Activated CD4-positive, alpha-beta T cell treated with anti-CD3 and anti-CD28 coated beads, Interleukin-2, amount 50 U/mL, for 24 hours (primary cell): ENCODE results near the gene ZNF155.
"Not testable (repeated sequence)": the region's sequence is repeated elsewhere in the genome, so short reads cannot be mapped to it uniquely, and the experiment has no call there.

ENCODE experiments used
- DNase-seq, 2 donors: peaks; one replicate each; pipeline ENCODE4 v3.0.0-alpha.2; 2020; ENCODE audit warnings: low read depth in 1 of 2, low spot score in 1 of 2

ZNF155 gene

GRCh38 chr19:43983912-43984686 lies at the start of gene ZNF155:
TSS of gene ZNF155 (plus strand) at chr19:43984188. CDS start at chr19:43988544, 4,356 bp downstream.
- DNase-seq, result peak; percentile 50 to 71

GRCh38 chr19:43934985-43935708 lies 48.8 kb upstream of the ZNF155 start, which contains the start of gene ZNF45:
TSS of gene ZNF45 (minus strand) at chr19:43935282. CDS start at chr19:43922185, 13,097 bp downstream.
- peak; percentile 66 to 85 for DNase-seq

- no peak for DNase-seq
These were observed 47.8 kb upstream of the ZNF155 start for GRCh38 chr19:43936188-43936587.

GRCh38 chr19:43939557-43940260 lies 44.3 kb upstream of the ZNF155 start:
- DNase-seq, result no peak

GRCh38 chr19:43940719-43941118 lies 43.3 kb upstream of the ZNF155 start:
- DNase-seq, result no peak

- DNase-seq, result no peak
These were observed 42.8 kb upstream of the ZNF155 start for GRCh38 chr19:43941209-43941608.

GRCh38 chr19:43947412-43947811 lies 36.6 kb upstream of the ZNF155 start:
- DNase-seq, result not testable (repeated sequence)

- DNase-seq, result not testable (repeated sequence)
These were observed 34.2 kb upstream of the ZNF155 start for GRCh38 chr19:43949803-43950202.

- DNase-seq, result peak; percentile 30 to 56
These were observed 32.9 kb upstream of the ZNF155 start, which contains the start of gene ZNF221 for GRCh38 chr19:43950834-43951645. TSS of gene ZNF221 (plus strand) at chr19:43951228. CDS start at chr19:43962727, 11,499 bp downstream.

GRCh38 chr19:43956827-43957226 lies 27.2 kb upstream of the ZNF155 start:
- DNase-seq, result no peak

- no peak for DNase-seq
These were observed 26.1 kb upstream of the ZNF155 start for GRCh38 chr19:43957891-43958290.

- no peak for DNase-seq
These were observed 23.6 kb upstream of the ZNF155 start for GRCh38 chr19:43960411-43960810.

GRCh38 chr19:43966079-43966694 lies 17.8 kb upstream of the ZNF155 start:
- DNase-seq, result no peak

GRCh38 chr19:43976732-43977131 lies 7.3 kb upstream of the ZNF155 start:
- DNase-seq, result no peak

GRCh38 chr19:43983544-43983911 lies 460 bp upstream of the ZNF155 start:
- DNase-seq, result no peak

- DNase-seq, result no peak
These were observed 656 bp downstream of the ZNF155 start for GRCh38 chr19:43984687-43985000.

GRCh38 chr19:43997631-43998290 lies 13.8 kb downstream of the ZNF155 start:
- DNase-seq, result no peak

- DNase-seq, result no peak
These were observed 18.2 kb downstream of the ZNF155 start for GRCh38 chr19:44002212-44002565.

- peak; percentile 42 to 84 for DNase-seq
These were observed 18.8 kb downstream of the ZNF155 start, which contains the start of gene ZNF230 for GRCh38 chr19:44002566-44003460. TSS of gene ZNF230 (plus strand) at chr19:44002957. CDS start at chr19:44007079, 4,122 bp downstream.
